Measurements from ENCODE around the gene BCAS3.

DNA sequence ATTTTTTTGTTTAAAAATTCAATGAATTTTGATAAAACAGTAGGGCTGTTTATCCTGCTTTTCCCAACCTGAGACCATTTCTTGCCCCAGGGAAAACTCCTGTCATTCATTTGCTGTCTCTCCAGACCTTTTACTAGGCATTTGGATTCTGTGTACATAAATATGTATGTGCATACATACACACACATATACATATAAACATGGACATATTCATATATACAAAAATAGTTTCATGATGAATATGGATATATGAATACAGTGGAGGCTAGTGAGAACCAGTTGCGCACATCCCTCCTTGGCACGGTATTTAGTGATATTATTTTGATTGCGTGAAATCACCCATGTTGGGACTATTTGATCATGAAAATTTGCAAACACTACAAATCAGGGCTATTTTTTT lies 269.9 kb downstream of the BCAS3 start:
- TF ChIP-seq EZH2 (IDR thresholded peaks at IDR 0.05; ENCODE audit: insufficient read depth, poor library complexity, severe bottlenecking) (no peak), EZH2phosphoT487 (IDR thresholded peaks at IDR 0.05; ENCODE audit: insufficient read depth, low read depth) (no peak)
